ENCODE measurements around the gene ZNF502. TPM values are rescaled to one million over a fixed set of nuclear protein-coding genes. Genes with fewer than 3 reads are reported as not detected.

ZNF502 gene
- total RNA-seq, 1 experiment from 2014 or later, result 1.6 TPM

DNA sequence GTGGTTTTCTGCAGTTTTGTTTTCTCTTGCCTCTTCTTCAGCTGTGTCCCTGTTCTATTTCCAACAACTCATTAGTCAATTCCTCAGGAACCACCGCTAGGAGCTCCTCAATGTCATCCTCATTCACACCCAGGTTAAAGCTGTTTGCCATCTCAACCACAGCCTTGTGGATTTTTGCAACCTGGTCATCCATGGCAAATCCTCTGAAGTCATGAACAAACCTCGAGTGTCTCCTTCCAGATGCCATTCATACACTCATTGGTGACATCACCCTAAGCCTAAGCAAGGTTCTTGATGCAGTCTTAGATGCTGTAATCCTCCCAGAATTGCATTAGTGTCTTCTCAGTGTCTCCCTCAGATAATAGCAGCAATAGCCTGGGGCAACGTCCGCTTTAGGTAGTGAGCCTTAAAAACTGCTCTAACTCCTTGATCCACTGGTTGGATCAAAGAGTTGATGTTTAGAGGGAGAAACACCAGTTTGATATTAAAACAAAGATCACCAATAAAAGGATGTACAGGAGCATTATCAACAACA, 31.5 kb upstream of the ZNF502 start:
- H3K4me1 ChIP-seq (ENCODE audit: insufficient read depth, low read length, poor library complexity, severe bottlenecking), result no peaks in the 10 kb centered on the region
- no peak for DNase-seq (ENCODE audit: low spot score)
- no peaks in the 10 kb centered on the region for H3K36me3 ChIP-seq (ENCODE audit: insufficient read depth, low read length, poor library complexity, severe bottlenecking)
- no peaks in the 10 kb centered on the region for H3K9me3 ChIP-seq (ENCODE audit: low read depth, low read length, poor library complexity, severe bottlenecking)
- no peaks in the 10 kb centered on the region for H3K27me3 ChIP-seq (replicated peaks; ENCODE audit: insufficient read depth, low read depth, low read length, poor library complexity)
- no peak for TF ChIP-seq EZH2 (IDR thresholded peaks at IDR 0.05; ENCODE audit: borderline replicate concordance, low read depth, low read length, poor library complexity, severe bottlenecking)
- TF ChIP-seq, protein P1, sequence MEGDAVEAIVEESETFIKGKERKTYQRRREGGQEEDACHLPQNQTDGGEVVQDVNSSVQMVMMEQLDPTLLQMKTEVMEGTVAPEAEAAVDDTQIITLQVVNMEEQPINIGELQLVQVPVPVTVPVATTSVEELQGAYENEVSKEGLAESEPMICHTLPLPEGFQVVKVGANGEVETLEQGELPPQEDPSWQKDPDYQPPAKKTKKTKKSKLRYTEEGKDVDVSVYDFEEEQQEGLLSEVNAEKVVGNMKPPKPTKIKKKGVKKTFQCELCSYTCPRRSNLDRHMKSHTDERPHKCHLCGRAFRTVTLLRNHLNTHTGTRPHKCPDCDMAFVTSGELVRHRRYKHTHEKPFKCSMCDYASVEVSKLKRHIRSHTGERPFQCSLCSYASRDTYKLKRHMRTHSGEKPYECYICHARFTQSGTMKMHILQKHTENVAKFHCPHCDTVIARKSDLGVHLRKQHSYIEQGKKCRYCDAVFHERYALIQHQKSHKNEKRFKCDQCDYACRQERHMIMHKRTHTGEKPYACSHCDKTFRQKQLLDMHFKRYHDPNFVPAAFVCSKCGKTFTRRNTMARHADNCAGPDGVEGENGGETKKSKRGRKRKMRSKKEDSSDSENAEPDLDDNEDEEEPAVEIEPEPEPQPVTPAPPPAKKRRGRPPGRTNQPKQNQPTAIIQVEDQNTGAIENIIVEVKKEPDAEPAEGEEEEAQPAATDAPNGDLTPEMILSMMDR (conservative IDR thresholded peaks at IDR 0.05; ENCODE audit: low read depth, low read length), result no peak
- no peak overlapping the region for H3K4me3 ChIP-seq (ENCODE audit: low read depth, low read length, poor library complexity, severe bottlenecking)
- POLR2A ChIA-PET (ENCODE audit: low non-redundant PET), result no interaction called here
- CTCF ChIA-PET, result no interaction called here
- BruUV-seq (replicated peaks), result no TSS peak
- intact Hi-C loops (cut with micrococcal nuclease; ENCODE audit: unreplicated experiment), result no loop called here
- no peak overlapping the region for H3K27ac ChIP-seq (ENCODE audit: low read depth, low read length, poor library complexity, severe bottlenecking)

DNA sequence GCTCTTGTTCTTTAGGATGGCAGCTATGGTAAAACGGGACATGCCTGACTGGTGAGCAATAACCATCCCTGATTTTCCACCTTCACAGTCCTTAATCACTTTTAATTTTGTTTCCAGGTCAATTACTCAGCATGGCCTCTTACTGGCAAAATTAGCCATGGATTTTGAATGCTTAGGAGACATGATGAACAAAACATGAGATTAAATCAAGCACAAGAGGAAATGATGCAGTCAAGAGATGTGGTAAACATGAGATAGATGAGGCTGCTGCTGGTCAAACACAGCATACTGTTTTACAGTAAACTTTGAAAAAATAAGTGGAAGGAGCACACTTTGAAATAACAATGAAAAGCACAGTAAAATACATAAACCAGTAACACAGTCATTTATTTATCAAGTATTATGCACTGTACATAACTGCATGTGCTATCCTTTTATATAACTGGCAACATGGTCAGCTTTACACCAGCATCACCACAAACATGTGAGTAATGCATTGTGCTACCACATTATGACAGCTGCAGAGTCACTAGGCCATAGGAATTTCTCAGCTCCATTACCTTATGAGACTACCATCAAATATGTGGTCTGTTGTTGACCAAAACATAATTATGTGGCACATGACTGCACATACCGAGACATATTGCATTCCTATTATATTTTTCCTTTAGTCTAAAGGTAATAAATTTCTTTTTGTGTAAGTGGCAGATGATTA, 30.1 kb upstream of the ZNF502 start:
- TF ChIP-seq, protein P1 (conservative IDR thresholded peaks at IDR 0.05; ENCODE audit: low read depth, low read length), result no peak
- TF ChIP-seq EZH2 (IDR thresholded peaks at IDR 0.05; ENCODE audit: borderline replicate concordance, low read depth, low read length, poor library complexity, severe bottlenecking), result no peak
- Histone ChIP-seq H3K36me3 (ENCODE audit: insufficient read depth, low read length, poor library complexity, severe bottlenecking) (no peaks in the 10 kb centered on the region), H3K9me3 (ENCODE audit: low read depth, low read length, poor library complexity, severe bottlenecking) (no peaks in the 10 kb centered on the region), H3K4me3 (ENCODE audit: low read depth, low read length, poor library complexity, severe bottlenecking) (no peak overlapping the region), H3K27ac (ENCODE audit: low read depth, low read length, poor library complexity, severe bottlenecking) (no peak overlapping the region), H3K4me1 (ENCODE audit: insufficient read depth, low read length, poor library complexity, severe bottlenecking) (no peaks in the 10 kb centered on the region), H3K27me3 (replicated peaks; ENCODE audit: insufficient read depth, low read depth, low read length, poor library complexity) (no peaks in the 10 kb centered on the region)
- intact Hi-C loops (cut with micrococcal nuclease; ENCODE audit: unreplicated experiment), result no loop called here
- no peak for DNase-seq (ENCODE audit: low spot score)
- POLR2A ChIA-PET (ENCODE audit: low non-redundant PET), result no interaction called here
- no TSS peak for BruUV-seq (replicated peaks)
- CTCF ChIA-PET, result no interaction called here

DNA sequence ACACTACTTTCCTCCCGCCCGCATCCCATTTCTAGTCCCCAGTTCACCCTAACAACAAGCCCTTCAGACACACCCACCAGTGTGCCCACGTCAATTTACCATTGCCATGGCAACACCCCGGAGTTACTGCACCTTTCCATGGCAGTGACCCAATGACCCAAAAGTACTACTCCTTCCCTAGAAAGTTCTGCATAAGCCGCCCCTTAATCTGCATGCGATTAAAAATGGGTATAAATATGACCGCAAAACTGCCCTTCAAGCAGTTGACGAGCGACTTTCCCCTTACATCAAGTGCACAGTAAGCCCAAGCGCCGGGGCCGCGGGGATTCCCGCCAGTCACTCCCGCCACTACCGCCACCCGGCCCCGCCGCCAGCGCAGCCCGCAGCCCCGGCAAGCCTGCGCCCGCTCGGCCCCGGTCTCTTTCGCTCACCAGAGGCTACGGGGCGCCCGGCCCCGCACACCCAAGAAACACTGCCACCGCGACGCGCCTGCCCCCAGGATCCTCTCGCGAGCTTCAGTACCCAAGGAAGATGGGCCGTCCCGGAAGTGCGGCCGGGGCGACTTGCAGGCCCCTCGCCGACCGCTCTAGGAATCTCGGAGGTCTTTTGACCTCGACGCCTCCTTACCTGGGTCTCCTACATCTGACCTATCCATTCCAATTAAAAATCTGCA, 27.2 kb upstream of the ZNF502 start:
- CTCF ChIA-PET, result no interaction called here

More for the DNA sequence above, 27.2 kb upstream of the ZNF502 start:
- H3K27me3 ChIP-seq (replicated peaks; ENCODE audit: insufficient read depth, low read depth, low read length, poor library complexity), result no peaks in the 10 kb centered on the region
- POLR2A ChIA-PET (ENCODE audit: low non-redundant PET), result no interaction called here
- H3K9me3 ChIP-seq (ENCODE audit: low read depth, low read length, poor library complexity, severe bottlenecking), result no peaks in the 10 kb centered on the region
- no TSS peak for BruUV-seq (replicated peaks)
- no peaks in the 10 kb centered on the region for H3K36me3 ChIP-seq (ENCODE audit: insufficient read depth, low read length, poor library complexity, severe bottlenecking)
- no peak overlapping the region for H3K27ac ChIP-seq (ENCODE audit: low read depth, low read length, poor library complexity, severe bottlenecking)
- peak; percentile 45 for DNase-seq (ENCODE audit: low spot score)
- H3K4me3 ChIP-seq (ENCODE audit: low read depth, low read length, poor library complexity, severe bottlenecking), result peak overlapping the region; percentile 40
- intact Hi-C loops (cut with micrococcal nuclease; ENCODE audit: unreplicated experiment), result no loop called here
- no peaks in the 10 kb centered on the region for H3K4me1 ChIP-seq (ENCODE audit: insufficient read depth, low read length, poor library complexity, severe bottlenecking)
- TF ChIP-seq, protein P1 (conservative IDR thresholded peaks at IDR 0.05; ENCODE audit: low read depth, low read length), result no peak
- TF ChIP-seq EZH2 (IDR thresholded peaks at IDR 0.05; ENCODE audit: borderline replicate concordance, low read depth, low read length, poor library complexity, severe bottlenecking), result no peak
